Activated naive CD4-positive, alpha-beta T cell treated with anti-CD3 and anti-CD28 coated beads, Interleukin-2, amount 10 ng/mL, durations not matched to agents 7 days and 5 days (primary cell): ENCODE measurements around the gene WDFY1.

Experiments
- CTCF ChIA-PET: fragments of 350-600 bp; sonication (Branson Sonifier 250); formaldehyde crosslinking; loops from one replicate; lab custom pipeline; 2021; ENCODE audit warnings: antibody characterized with exemption; lab: Charles Lee
- DNase-seq: peaks from one replicate; pipeline ENCODE4 v3.0.0-alpha.2; 2020
- H3K27ac Mint-ChIP-seq: one replicate; pipeline ENCODE4 v1.8.0; 2021; ENCODE audit warnings: mild to moderate bottlenecking, moderate library complexity, mixed read lengths
- H3K27me3 Mint-ChIP-seq: one replicate; pipeline ENCODE4 v1.8.0; 2021; ENCODE audit warnings: mild to moderate bottlenecking, mixed read lengths
- H3K36me3 Mint-ChIP-seq: one replicate; pipeline ENCODE4 v1.8.0; 2021; ENCODE audit warnings: mixed read lengths
- H3K4me1 Mint-ChIP-seq: one replicate; pipeline ENCODE4 v1.8.0; 2021; ENCODE audit warnings: mixed read lengths
- H3K4me3 Mint-ChIP-seq: one replicate; pipeline ENCODE4 v1.8.0; 2021; ENCODE audit warnings: mild to moderate bottlenecking, moderate library complexity, mixed read lengths
- H3K9me3 Mint-ChIP-seq: one replicate; pipeline ENCODE4 v1.8.0; 2021; ENCODE audit warnings: mixed read lengths

The WDFY1 gene

GRCh38 chr2:223973606-223974005 lies 28.5 kb upstream of the WDFY1 start:
- H3K4me1 Mint-ChIP-seq = peaks cover 2% of the 10 kb centered on the region
- CTCF ChIA-PET = interaction anchor here (0.6 to 7.0 kb wide), 5 partner anchors 12 to 1921 kb away, joined by 4 to 167 read pairs (median 7); no protein-coding TSS in a partner anchor
- no peaks in the 10 kb centered on the region for H3K9me3 Mint-ChIP-seq
- H3K4me3 Mint-ChIP-seq = no peak overlapping the region
- no peaks in the 10 kb centered on the region for H3K36me3 Mint-ChIP-seq
- no peaks in the 10 kb centered on the region for H3K27me3 Mint-ChIP-seq
- no peak for DNase-seq
- H3K27ac Mint-ChIP-seq = no peak overlapping the region

GRCh38 chr2:223972656-223973102 lies 27.5 kb upstream of the WDFY1 start:
- H3K4me1 Mint-ChIP-seq = peaks cover 2% of the 10 kb centered on the region
- DNase-seq = no peak
- no peaks in the 10 kb centered on the region for H3K27me3 Mint-ChIP-seq
- no peaks in the 10 kb centered on the region for H3K9me3 Mint-ChIP-seq
- no peak overlapping the region for H3K4me3 Mint-ChIP-seq
- CTCF ChIA-PET = interaction anchor here (0.9 to 7.0 kb wide), 3 partner anchors 21 to 313 kb away, joined by 4 to 167 read pairs (median 62); no protein-coding TSS in a partner anchor
- no peak overlapping the region for H3K27ac Mint-ChIP-seq
- H3K36me3 Mint-ChIP-seq = peaks cover 4% of the 10 kb centered on the region

- Mint-ChIP-seq H3K4me1 (peaks cover 2% of the 10 kb centered on the region), H3K27ac (no peak overlapping the region), H3K4me3 (no peak overlapping the region), H3K36me3 (peaks cover 6% of the 10 kb centered on the region), H3K27me3 (no peaks in the 10 kb centered on the region), H3K9me3 (no peaks in the 10 kb centered on the region)
- no peak for DNase-seq
- CTCF ChIA-PET = interaction anchor here (0.8 to 7.0 kb wide), 7 partner anchors 17 to 397 kb away, joined by 3 to 167 read pairs (median 29); no protein-coding TSS in a partner anchor
These were observed 26.6 kb upstream of the WDFY1 start for GRCh38 chr2:223971731-223972130.

- no peak overlapping the region for H3K4me3 Mint-ChIP-seq
- H3K27me3 Mint-ChIP-seq = no peaks in the 10 kb centered on the region
- peak; percentile 66 for DNase-seq
- H3K9me3 Mint-ChIP-seq = no peaks in the 10 kb centered on the region
- H3K36me3 Mint-ChIP-seq = peaks cover 11% of the 10 kb centered on the region
- CTCF ChIA-PET = interaction anchor here (0.6 to 7.0 kb wide), 34 partner anchors 10 to 479 kb away, joined by 3 to 167 read pairs (median 4); partner anchors contain the start of gene MRPL44
- H3K4me1 Mint-ChIP-seq = peaks cover 2% of the 10 kb centered on the region
- no peak overlapping the region for H3K27ac Mint-ChIP-seq
These were observed 25.4 kb upstream of the WDFY1 start for GRCh38 chr2:223970343-223971128.

DNA sequence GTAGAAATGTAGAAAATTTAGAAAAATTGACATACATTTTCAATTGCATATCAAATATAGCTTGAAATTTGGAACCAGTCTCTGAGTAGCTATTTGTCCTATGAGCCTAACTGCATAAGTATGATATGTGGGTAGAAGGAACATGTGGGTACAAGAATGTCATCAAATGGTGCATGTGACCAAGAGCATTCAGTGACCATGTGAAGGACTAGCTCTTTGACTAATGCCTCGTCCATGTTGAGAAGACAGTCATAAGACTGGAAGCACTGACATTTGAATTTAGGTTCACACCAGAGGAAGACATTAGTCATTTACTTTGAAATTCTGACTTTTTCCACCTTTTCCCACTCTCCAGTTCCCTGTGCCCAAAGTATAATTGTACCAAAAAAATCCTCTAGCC lies 24.7 kb upstream of the WDFY1 start:
- no peak overlapping the region for H3K27ac Mint-ChIP-seq
- no peaks in the 10 kb centered on the region for H3K27me3 Mint-ChIP-seq
- no peak for DNase-seq
- no peaks in the 10 kb centered on the region for H3K9me3 Mint-ChIP-seq
- CTCF ChIA-PET = interaction anchor here (0.6 to 7.0 kb wide), 33 partner anchors 9 to 480 kb away, joined by 3 to 167 read pairs (median 4); partner anchors contain the start of gene MRPL44
- H3K4me1 Mint-ChIP-seq = peaks cover 5% of the 10 kb centered on the region
- no peak overlapping the region for H3K4me3 Mint-ChIP-seq
- peaks cover 11% of the 10 kb centered on the region for H3K36me3 Mint-ChIP-seq

GRCh38 chr2:223969315-223969714 lies 24.2 kb upstream of the WDFY1 start:
- peaks cover 13% of the 10 kb centered on the region for H3K36me3 Mint-ChIP-seq
- H3K27ac Mint-ChIP-seq = no peak overlapping the region
- CTCF ChIA-PET = interaction anchor here (0.8 to 7.0 kb wide), 23 partner anchors 9 to 480 kb away, joined by 3 to 167 read pairs (median 4); partner anchors contain the start of gene MRPL44
- DNase-seq = no peak
- no peaks in the 10 kb centered on the region for H3K27me3 Mint-ChIP-seq
- H3K4me3 Mint-ChIP-seq = no peak overlapping the region
- H3K4me1 Mint-ChIP-seq = peaks cover 5% of the 10 kb centered on the region
- H3K9me3 Mint-ChIP-seq = no peaks in the 10 kb centered on the region

GRCh38 chr2:223967981-223968380 lies 22.8 kb upstream of the WDFY1 start:
- Mint-ChIP-seq H3K4me1 (peaks cover 7% of the 10 kb centered on the region), H3K9me3 (no peaks in the 10 kb centered on the region), H3K27me3 (no peaks in the 10 kb centered on the region), H3K4me3 (no peak overlapping the region), H3K27ac (no peak overlapping the region), H3K36me3 (peaks cover 16% of the 10 kb centered on the region)
- CTCF ChIA-PET = interaction anchor here (1.0 to 7.0 kb wide), 4 partner anchors 14 to 317 kb away, joined by 3 to 167 read pairs (median 4); no protein-coding TSS in a partner anchor
- no peak for DNase-seq

GRCh38 chr2:223959688-223960087 lies 14.6 kb upstream of the WDFY1 start:
- DNase-seq = no peak
- Mint-ChIP-seq H3K4me1 (peaks cover 66% of the 10 kb centered on the region), H3K27me3 (peaks cover 6% of the 10 kb centered on the region), H3K4me3 (peak overlapping the region; percentile 57), H3K27ac (peak overlapping the region; percentile 62), H3K36me3 (peaks cover 39% of the 10 kb centered on the region), H3K9me3 (no peaks in the 10 kb centered on the region)
- CTCF ChIA-PET = interaction anchor here (3.7 kb wide), 1 partner anchor 11 kb away, joined by 28 read pairs; no protein-coding TSS in a partner anchor

- Mint-ChIP-seq H3K4me1 (peaks cover 71% of the 10 kb centered on the region), H3K27ac (peak within 1 kb of the TSS; percentile 95), H3K9me3 (no peaks in the 10 kb centered on the region), H3K27me3 (peaks cover 6% of the 10 kb centered on the region), H3K36me3 (peaks cover 33% of the 10 kb centered on the region), H3K4me3 (peak within 1 kb of the TSS; percentile 90)
- CTCF ChIA-PET = interaction anchor here (0.7 to 3.0 kb wide), 4 partner anchors 8 to 36 kb away, joined by 4 to 10 read pairs (median 4); partner anchors contain the start of gene WDFY1
- peak; percentile 96 for DNase-seq
These were observed 12.1 kb upstream of the WDFY1 start, which contains the start of gene MRPL44 for GRCh38 chr2:223957092-223957851. MRPL44 (plus strand) TSS chr2:223957463; CDS start chr2:223957473, 10 bp downstream.

DNA sequence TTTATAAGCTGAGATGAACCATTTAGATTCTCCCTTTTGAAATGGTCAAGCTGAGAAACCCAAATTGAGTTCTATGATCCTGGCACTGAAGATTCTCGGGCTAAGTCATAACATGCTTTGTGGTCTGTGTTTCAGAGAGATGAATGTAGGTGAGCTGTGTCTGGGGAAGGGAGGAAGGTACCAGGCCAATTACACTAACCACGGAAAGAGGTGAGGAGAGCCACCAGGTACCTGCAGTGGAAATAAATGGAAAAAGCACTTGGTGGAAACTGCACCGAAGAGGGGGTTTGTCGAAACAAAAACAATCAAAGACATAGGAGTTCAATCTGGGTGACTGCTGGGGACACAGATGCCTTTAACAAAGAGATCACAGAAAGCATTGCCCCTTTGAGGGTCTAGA lies 11.2 kb upstream of the WDFY1 start:
- H3K4me3 Mint-ChIP-seq = peak overlapping the region; percentile 14
- H3K27me3 Mint-ChIP-seq = peaks cover 6% of the 10 kb centered on the region
- H3K9me3 Mint-ChIP-seq = no peaks in the 10 kb centered on the region
- H3K36me3 Mint-ChIP-seq = peaks cover 24% of the 10 kb centered on the region
- H3K4me1 Mint-ChIP-seq = peaks cover 69% of the 10 kb centered on the region
- DNase-seq = no peak
- H3K27ac Mint-ChIP-seq = peak overlapping the region; percentile 49
- CTCF ChIA-PET = interaction anchor here (1.5 to 3.0 kb wide), 3 partner anchors 11 to 195 kb away, joined by 5 to 10 read pairs (median 7); partner anchors contain the start of gene WDFY1

GRCh38 chr2:223954401-223954800 lies 9.3 kb upstream of the WDFY1 start:
- no peak overlapping the region for H3K4me3 Mint-ChIP-seq
- CTCF ChIA-PET = interaction anchor here (1.0 to 2.2 kb wide), 2 partner anchors 9 to 193 kb away, joined by 3 to 7 read pairs; partner anchors contain the start of gene WDFY1
- H3K4me1 Mint-ChIP-seq = peaks cover 67% of the 10 kb centered on the region
- H3K27me3 Mint-ChIP-seq = peaks cover 6% of the 10 kb centered on the region
- no peaks in the 10 kb centered on the region for H3K9me3 Mint-ChIP-seq
- no peak overlapping the region for H3K27ac Mint-ChIP-seq
- no peak for DNase-seq
- H3K36me3 Mint-ChIP-seq = peaks cover 5% of the 10 kb centered on the region

DNA sequence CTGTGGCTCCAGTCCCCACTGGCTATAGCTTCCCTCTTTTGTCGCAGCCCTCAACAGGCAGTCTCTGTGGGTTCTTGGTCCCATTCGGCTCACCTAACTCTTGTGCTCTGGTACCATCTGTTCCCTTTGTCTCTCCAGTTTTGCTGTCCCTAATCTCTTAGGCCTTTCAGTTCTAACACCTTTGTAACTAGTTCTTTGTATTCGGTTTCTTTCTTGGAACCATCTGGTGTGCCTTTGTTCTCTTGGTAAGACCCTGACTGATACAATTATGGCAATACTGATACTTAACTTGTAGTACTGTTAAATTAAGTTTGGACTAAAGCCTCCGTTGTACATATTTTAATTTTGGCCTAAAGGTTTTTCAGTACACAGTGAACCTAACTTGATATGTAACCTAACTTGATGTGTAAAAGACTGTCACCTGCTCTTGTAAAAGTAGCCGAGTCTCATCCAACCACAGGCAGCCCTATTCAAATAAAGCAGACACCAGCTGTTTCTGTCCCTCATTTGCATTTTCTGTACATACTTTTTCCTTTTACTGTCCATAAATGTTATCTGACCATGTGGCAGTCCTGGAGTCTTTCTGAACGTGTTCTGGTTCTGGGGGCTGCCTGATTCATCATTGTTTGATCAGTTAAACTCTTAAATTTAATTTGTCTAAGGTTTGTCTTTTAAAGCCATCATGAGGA lies 7.3 kb upstream of the WDFY1 start:
- CTCF ChIA-PET = no interaction called here
- peak overlapping the region; percentile 77 for H3K27ac Mint-ChIP-seq
- H3K36me3 Mint-ChIP-seq = peaks cover 1% of the 10 kb centered on the region
- peaks cover 4% of the 10 kb centered on the region for H3K27me3 Mint-ChIP-seq
- no peak for DNase-seq
- H3K4me1 Mint-ChIP-seq = peaks cover 65% of the 10 kb centered on the region
- no peak overlapping the region for H3K4me3 Mint-ChIP-seq
- H3K9me3 Mint-ChIP-seq = no peaks in the 10 kb centered on the region
